Activated CD4-positive, alpha-beta T cell treated with anti-CD3 and anti-CD28 coated beads, Interleukin-2, amount 50 U/mL, for 4 hours (primary cell): ENCODE results near the gene SCAPER.
A peak's percentile ranks its signal among the peaks of the same experiment; 100 is the strongest.

ENCODE experiments used
- DNase-seq, 2 experiments: peaks; one replicate each; pipeline ENCODE4 v3.0.0-alpha.2; 2020

Gene SCAPER, protein sequence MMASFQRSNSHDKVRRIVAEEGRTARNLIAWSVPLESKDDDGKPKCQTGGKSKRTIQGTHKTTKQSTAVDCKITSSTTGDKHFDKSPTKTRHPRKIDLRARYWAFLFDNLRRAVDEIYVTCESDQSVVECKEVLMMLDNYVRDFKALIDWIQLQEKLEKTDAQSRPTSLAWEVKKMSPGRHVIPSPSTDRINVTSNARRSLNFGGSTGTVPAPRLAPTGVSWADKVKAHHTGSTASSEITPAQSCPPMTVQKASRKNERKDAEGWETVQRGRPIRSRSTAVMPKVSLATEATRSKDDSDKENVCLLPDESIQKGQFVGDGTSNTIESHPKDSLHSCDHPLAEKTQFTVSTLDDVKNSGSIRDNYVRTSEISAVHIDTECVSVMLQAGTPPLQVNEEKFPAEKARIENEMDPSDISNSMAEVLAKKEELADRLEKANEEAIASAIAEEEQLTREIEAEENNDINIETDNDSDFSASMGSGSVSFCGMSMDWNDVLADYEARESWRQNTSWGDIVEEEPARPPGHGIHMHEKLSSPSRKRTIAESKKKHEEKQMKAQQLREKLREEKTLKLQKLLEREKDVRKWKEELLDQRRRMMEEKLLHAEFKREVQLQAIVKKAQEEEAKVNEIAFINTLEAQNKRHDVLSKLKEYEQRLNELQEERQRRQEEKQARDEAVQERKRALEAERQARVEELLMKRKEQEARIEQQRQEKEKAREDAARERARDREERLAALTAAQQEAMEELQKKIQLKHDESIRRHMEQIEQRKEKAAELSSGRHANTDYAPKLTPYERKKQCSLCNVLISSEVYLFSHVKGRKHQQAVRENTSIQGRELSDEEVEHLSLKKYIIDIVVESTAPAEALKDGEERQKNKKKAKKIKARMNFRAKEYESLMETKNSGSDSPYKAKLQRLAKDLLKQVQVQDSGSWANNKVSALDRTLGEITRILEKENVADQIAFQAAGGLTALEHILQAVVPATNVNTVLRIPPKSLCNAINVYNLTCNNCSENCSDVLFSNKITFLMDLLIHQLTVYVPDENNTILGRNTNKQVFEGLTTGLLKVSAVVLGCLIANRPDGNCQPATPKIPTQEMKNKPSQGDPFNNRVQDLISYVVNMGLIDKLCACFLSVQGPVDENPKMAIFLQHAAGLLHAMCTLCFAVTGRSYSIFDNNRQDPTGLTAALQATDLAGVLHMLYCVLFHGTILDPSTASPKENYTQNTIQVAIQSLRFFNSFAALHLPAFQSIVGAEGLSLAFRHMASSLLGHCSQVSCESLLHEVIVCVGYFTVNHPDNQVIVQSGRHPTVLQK (N-terminal part only)

DNA sequence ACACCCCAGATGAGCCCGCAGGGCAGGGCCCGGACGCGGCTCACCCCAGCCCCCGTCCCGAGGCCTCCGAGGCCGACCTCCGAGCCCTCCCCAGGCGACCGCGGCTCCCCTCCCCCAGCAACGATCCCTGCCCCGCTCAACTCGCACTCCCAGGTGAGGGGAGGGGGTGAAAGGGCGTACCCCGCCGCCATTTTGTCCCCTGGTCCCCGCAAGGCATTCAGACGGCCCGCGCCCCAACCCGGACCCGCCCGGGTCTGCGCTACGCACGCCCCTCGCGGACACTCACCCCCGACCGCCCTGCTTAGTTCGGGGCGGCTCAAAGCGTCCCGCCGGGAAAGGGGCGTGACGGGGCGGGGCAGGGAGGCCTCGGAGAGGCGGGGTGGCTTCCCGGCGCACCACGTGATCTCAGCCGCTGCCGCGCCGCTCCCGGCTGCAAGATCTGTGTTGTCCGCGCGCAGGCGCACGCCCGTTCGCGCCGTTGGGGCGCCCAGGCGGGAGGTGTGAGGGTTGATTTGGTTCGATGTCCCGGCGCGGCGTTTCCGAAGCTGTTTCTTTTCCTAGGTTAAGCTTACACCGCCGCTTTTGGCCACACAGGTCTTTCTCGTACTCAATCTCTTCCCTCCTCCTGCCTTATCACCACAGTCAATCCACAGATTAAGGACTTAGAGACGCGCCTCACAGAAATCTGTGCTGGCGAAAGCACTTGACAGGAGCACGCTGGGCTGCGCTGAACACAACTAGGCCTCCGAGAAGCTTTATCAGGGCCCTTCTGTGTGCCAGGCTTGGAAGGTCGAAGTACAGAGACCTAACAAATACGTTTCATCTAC, at the start of gene SCAPER:
SCAPER (minus strand) TSS at position 328 of the 827 bp plus-strand sequence. CDS start 21,523 bp downstream, outside the sequence.
- DNase-seq: peak; percentile 86 to 87

DNA sequence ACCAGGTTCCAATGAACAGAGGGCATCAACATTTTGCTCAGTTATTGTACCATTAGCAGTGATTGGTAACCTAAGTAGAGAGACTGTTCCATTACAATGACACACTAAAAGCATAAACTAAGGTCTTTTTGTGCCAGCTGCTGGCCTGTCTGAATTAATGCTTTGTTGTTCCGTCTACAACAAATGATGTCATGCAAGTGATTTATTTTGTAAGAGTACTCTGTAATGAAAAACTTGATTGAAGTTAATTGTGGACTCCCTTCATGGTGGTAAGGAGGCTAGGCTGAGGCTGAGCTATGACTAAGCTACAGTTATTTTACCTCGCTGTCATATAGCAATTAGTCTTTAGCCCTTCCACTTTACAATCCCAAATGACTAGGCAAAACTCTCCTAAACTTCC, 49.6 kb upstream of the SCAPER start:
- no peak for DNase-seq

DNA sequence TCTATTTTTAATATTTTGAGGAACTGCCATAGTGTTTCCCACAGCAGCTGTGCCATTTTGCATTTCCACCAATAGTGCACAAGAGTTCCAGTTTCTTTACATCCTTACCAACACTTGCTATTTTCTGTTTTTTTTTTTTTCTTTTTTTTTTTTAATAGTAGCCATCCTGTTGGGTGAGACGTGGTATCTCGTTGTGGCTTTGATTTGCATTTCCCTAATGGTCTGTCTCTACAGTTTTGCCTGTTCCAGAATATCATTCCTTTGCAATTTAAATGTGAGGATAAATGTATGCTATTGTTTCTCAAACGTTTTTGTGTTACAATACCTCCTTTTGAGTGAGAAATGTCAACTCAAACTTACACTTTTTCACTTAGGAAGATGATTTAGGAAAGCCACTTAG, 48.8 kb upstream of the SCAPER start:
- no peak for DNase-seq

DNA sequence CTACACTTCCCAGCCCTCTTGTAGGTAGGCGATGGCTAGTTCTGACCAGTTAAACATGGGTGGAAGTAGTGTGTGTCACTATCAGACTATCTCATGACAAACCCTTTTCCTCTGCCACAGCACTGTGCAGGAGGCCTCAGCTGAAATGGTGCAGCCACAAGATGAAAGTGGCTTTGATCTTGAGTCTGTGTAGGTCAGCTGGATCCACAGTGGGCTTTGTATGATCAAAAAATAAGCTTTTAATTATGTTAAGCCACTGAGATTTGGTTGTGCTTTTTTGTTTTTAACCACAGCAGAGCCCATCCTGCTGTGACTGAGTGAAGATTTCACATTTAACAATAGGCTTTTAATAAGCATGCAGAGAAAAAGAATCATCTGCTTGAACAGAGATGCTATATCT, 46.1 kb upstream of the SCAPER start:
- DNase-seq: no peak

- no peak for DNase-seq
These were observed 42.3 kb upstream of the SCAPER start for GRCh38 chr15:76947454-76947853.

DNA sequence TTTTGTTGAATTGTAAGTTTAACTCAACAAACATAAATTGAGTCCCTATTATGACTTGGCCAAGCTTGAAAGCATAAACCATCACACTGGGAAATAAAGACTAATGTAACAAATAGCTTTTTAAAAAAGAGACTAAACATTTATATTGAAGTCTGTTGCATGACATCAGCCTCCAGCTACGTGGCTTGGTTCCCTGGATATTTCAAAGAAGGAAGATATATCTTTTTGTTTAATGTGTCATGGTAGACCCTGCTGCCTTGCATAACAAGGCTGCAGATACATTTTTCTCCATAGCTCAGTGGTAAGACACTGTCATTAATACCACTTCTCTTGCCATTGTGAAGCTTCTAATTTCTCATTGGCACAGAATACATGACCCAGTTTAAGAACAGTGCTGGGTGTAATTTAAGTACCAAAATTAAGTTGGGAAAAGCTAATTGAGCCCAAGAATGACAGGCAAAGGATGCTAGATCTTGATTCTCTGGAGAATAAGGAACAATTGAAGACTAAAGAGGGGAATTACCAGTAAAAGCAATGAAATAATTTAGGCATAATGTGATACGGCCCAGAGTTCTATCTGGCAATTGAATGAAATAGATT, 40.5 kb upstream of the SCAPER start:
- no peak for DNase-seq

DNA sequence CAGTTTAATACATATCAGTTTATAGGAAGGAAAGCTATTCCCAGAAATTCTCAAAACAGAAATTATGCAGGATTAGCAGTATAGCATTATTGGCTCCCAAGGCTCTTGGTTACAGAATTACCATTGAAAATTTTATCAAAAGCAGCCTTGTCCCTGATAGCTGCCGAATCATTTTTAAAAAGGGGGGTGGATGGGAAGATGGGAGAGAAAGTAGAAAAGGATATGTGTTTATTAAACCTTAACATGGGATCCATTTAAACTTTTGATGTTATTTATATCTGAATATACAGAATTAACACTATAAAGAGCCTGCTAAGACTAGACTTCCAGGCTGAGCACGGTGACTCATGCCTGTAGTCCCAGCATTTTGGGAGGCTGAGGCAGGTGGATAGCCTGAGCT, 37.2 kb upstream of the SCAPER start:
- DNase-seq: no peak

GRCh38 chr15:76941636-76942035, 36.5 kb upstream of the SCAPER start:
- no peak for DNase-seq

DNA sequence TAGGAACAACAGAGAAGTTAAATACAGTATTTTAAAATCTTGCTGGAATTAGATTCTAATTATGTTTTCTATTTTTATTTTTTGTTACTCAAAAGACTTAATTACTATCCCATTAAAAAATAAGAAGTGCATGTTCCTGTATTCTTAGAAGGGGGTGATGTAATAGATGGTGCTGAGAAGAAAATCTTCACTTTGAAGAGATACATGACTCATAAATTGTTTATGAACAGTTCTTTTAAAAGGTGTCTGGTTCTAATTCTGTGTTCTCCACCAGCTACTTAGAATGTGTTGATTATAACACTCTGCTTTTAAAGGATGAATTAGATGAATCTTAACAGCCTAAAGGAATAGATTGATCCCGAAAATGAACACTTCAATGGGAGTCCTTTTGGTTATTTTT, 34.6 kb upstream of the SCAPER start:
- no peak for DNase-seq

GRCh38 chr15:76938752-76939151, 33.6 kb upstream of the SCAPER start:
- DNase-seq: no peak

DNA sequence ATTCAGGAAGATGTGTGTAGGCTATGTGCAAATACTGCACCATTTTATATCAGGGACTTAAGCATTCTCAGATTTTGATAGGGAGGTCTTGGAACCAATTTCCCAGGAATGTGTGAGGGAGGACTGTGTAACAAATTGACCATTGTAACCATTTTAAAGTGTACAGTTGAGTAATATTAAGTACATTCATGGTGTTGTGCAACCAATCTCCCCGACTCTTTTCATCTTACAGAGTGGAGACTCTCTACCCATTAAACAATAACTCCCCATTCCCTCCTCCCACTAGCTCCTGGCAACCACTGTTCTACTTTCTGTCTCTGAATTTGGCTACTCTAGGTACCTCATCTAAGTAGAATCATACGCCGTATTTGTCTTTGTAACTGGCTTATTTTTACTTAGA, 31.5 kb upstream of the SCAPER start:
- DNase-seq: no peak

- no peak for DNase-seq
These were observed 30.5 kb upstream of the SCAPER start for GRCh38 chr15:76935620-76936019.

- DNase-seq: no peak
These were observed 27.2 kb upstream of the SCAPER start for GRCh38 chr15:76932135-76932966.

DNA sequence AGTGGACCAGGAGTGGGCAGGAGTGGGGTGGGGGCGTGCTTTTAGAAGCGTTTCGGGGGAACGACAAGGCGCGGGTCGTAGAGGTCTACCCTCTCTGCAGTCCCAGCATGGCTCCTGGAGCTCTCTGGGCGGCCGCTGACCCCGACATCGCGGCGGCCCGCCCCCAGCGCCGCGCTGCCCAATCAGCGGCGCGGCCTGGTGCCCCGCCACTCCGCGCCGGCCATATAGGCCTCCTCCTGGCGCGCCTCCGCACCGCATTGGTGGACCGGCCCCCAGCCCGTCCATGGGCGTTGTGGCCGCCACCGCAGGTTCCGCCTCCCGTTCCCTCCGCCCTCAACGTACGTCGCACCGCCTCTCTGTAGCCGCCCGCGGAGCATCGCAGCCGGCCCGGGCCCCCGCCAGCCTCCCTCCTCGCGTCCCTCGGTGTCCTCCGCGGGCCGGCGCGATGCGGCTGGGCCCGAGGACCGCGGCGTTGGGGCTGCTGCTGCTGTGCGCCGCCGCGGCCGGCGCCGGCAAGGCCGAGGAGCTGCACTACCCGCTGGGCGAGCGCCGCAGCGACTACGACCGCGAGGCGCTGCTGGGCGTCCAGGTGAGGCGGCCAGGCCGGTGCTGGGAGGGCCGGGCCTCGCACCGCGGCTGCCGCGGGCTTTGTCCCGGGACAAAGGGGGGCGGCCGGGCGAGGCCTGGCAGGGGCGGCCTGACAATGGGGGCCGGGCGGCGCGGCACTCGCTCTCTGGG, 26.4 kb upstream of the SCAPER start, which contains the start of gene RCN2:
RCN2 (plus strand) TSS at position 353 of the 738 bp plus-strand sequence; CDS start at position 446, 93 bp downstream.
- peak; percentile 85 to 86 for DNase-seq

DNA sequence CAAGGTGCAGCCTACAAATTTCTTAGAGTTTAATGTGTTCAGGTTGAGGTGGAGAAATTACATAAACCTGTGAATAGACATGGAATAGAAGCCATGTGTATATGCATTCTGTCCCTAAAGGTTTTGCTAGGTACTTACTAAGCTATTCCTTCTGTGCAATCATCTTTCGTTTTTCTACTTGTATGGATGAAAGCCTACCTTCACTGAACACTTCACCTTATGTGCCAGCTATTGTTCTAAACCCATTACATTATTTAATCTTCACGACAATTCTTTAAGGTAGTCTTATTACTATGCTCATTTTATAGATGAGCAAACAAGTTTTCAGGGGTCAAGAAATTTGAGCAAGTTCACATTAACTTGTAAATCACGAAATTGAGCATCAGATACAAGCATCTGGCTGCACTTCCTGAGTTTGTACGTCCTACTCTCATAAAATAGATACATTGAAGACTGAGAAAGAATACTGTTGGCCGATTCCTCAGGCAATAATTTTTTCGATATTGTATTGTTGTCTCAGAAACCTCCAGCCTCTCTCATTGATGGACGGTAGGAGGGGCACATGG, 25.8 kb upstream of the SCAPER start:
- DNase-seq: no peak

DNA sequence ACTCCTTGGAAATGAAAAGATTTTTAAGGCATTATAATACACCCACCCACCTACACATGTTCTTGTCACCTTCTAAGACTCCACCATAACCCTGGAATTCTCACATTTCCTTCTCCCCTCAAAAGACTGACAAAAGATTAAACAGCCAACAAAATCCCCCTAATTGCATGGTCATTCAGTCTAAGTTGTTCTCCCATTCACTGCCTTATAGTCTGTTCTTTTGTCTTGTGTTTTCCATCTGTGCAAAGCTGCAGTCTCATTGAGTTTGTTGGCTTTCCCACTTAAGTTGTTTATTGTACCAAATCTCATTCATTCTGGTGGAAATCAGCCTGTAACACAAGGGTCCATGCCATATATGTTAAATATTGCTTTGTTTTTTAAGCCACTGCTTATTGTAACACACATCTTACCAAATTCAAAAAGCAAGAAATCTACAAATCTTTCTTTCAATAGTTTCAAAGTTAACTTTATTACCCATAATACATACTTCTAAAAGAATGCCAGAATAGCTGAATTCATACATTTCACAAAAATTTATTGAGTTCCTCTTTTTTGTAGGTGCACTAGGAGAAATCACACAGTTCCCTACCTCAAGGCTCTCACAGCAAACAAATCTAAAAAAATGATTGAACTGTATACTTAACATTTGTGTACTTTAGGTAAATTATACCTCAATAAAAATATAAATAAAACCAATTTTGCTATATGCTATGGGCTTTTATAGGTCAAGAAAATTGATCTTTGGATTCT, 24.0 kb upstream of the SCAPER start:
- no peak for DNase-seq

GRCh38 chr15:76928201-76928600, 23.1 kb upstream of the SCAPER start:
- DNase-seq: no peak

- no peak for DNase-seq
These were observed 11.2 kb upstream of the SCAPER start for GRCh38 chr15:76916369-76916768.

- DNase-seq: no peak
These were observed 8.6 kb upstream of the SCAPER start for GRCh38 chr15:76913737-76914136.
